Neural crest cell (in vitro differentiated cells): ENCODE data around the gene CHRNE. TPM values are rescaled to one million over a fixed set of nuclear protein-coding genes. Genes with fewer than 3 reads are reported as not detected.
A peak's percentile ranks its signal among the peaks of the same experiment; 100 is the strongest.

ENCODE experiments used
- DNase-seq: peaks from one replicate; pipeline ENCODE4 v3.0.0; 2021; ENCODE audit warnings: low read depth, mixed read lengths, low spot score
- H3K27ac Mint-ChIP-seq: one replicate; pipeline ENCODE4 v1.8.0; 2021; ENCODE audit warnings: mild to moderate bottlenecking, mixed read lengths; ENCODE audit not compliant: unreplicated experiment
- H3K27me3 Mint-ChIP-seq: 2 replicates; pipeline ENCODE4 v1.8.0; 2021; ENCODE audit warnings: low read depth, mild to moderate bottlenecking, mixed read lengths
- H3K36me3 Mint-ChIP-seq: 2 replicates; pipeline ENCODE4 v1.8.0; 2021; ENCODE audit warnings: low read depth, mild to moderate bottlenecking, mixed read lengths
- H3K4me1 Mint-ChIP-seq: 2 replicates; pipeline ENCODE4 v1.8.0; 2021; ENCODE audit warnings: mixed read lengths
- H3K4me3 Mint-ChIP-seq: one replicate; pipeline ENCODE4 v1.8.0; 2021; ENCODE audit warnings: mild to moderate bottlenecking, mixed read lengths
- H3K9me3 Mint-ChIP-seq: 2 replicates; pipeline ENCODE4 v1.8.0; 2021; ENCODE audit warnings: mixed read lengths
- CTCF ChIP-seq: fragments of 200-600 bp; sonication (generic); conservative IDR thresholded peaks from 2 replicates; pipeline ENCODE4 v1.5.0; 2021; ENCODE audit warnings: antibody characterized with exemption, mild to moderate bottlenecking
- total RNA-seq: library from RNA; stranded (reverse); gene quantifications from 2 replicates; pipeline ENCODE4 v1.2.1, GENCODE V29; 2021

The CHRNE gene
- total RNA-seq, 1 donor from 2014 or later = 0.21 TPM

DNA sequence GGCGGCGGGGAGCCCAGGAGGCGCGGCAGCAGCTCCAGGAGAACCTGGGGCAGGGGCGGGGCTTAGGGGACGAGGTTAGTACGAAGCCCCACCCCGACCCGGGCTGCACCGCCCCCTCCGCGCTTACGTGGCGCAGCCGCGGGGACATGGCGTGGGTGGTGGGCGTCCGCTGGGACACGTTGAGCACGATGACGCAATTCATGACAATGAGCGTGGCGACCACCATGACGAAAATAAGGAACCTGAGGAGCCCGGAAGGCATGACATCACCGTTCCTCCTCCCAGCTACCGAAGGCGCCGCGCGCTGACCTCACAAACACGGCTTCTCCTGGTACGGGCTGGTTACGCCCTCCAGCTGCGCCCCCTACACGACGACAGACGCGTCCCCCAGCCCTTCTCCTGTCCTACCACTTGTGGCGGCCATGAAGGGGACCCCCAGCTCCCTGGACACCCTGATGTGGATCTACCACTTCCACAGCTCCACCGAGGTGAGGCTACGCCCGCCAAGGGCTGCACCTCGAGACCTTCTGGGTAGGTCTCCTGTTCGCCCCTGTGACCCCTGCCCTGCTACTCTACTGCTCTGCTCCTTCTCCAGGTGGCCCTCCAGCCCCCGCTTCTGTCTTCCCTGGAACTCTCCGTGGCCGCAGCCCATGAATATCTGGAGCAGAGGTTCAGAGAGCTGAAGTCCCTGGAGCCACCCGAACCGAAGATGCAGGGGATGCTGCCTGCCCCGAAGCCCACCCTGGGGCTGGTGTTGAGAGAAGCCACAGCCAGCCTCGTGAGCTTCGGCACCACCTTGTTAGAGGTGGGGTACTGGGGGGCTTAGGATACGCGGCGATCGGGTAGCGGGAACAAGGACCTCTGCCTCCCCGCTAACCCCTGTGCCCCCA lies 3.3 kb downstream of the CHRNE start, which contains the start of gene C17orf107:
Gene C17orf107, plus strand, starts transcription at position 196 of the 890 bp plus-strand sequence. Its CDS starts 227 bp downstream, at position 423.
- TF ChIP-seq CTCF = no peak
- Mint-ChIP-seq H3K27me3 (peaks cover 14% of the 10 kb centered on the region), H3K9me3 (no peaks in the 10 kb centered on the region), H3K27ac (peak within 1 kb of the TSS; percentile 78), H3K4me1 (peaks cover 10% of the 10 kb centered on the region), H3K36me3 (peaks cover 3% of the 10 kb centered on the region), H3K4me3 (peak within 1 kb of the TSS; percentile 75)
- no peak for DNase-seq

- no peak for TF ChIP-seq CTCF
- H3K4me1 Mint-ChIP-seq = peaks cover 10% of the 10 kb centered on the region
- H3K4me3 Mint-ChIP-seq = no peak overlapping the region
- no peaks in the 10 kb centered on the region for H3K9me3 Mint-ChIP-seq
- H3K27ac Mint-ChIP-seq = no peak overlapping the region
- peaks cover 13% of the 10 kb centered on the region for H3K27me3 Mint-ChIP-seq
- DNase-seq = no peak
- peaks cover 3% of the 10 kb centered on the region for H3K36me3 Mint-ChIP-seq
Observed at GRCh38 chr17:4898927-4899326, 4.0 kb downstream of the CHRNE start.

DNA sequence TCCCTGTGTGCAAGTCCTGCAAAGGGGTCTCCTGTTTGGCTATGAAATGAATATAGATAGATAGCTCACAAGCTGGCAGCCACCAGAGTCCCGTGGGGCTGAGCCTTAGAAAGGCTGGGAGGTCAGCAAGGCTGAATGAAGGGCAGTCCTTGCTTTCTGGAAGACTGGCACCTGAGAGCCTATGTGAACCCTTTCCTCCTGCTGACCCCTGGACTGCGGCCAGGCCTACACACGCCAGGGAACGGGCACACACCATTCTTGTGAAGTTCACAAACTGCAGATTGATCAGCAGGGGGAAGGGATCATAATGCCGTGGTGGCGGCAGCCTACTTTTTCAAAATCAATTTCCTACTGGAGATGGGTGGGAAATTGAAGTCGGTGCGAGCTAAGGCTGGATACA lies 4.5 kb downstream of the CHRNE start:
- peak overlapping the region; percentile 62 for H3K4me3 Mint-ChIP-seq
- TF ChIP-seq CTCF = no peak
- no peak for DNase-seq
- no peaks in the 10 kb centered on the region for H3K9me3 Mint-ChIP-seq
- peaks cover 1% of the 10 kb centered on the region for H3K36me3 Mint-ChIP-seq
- peaks cover 9% of the 10 kb centered on the region for H3K27me3 Mint-ChIP-seq
- H3K4me1 Mint-ChIP-seq = peaks cover 5% of the 10 kb centered on the region
- peak overlapping the region; percentile 78 for H3K27ac Mint-ChIP-seq

GRCh38 chr17:4897785-4898184 lies 5.1 kb downstream of the CHRNE start:
- no peak for DNase-seq
- no peak overlapping the region for H3K27ac Mint-ChIP-seq
- H3K27me3 Mint-ChIP-seq = peaks cover 8% of the 10 kb centered on the region
- no peaks in the 10 kb centered on the region for H3K9me3 Mint-ChIP-seq
- peaks cover 4% of the 10 kb centered on the region for H3K4me1 Mint-ChIP-seq
- TF ChIP-seq CTCF = no peak
- H3K4me3 Mint-ChIP-seq = no peak overlapping the region
- no peaks in the 10 kb centered on the region for H3K36me3 Mint-ChIP-seq

- no peaks in the 10 kb centered on the region for H3K9me3 Mint-ChIP-seq
- H3K4me3 Mint-ChIP-seq = no peak overlapping the region
- H3K27me3 Mint-ChIP-seq = peaks cover 8% of the 10 kb centered on the region
- H3K27ac Mint-ChIP-seq = no peak overlapping the region
- DNase-seq = no peak
- no peak for TF ChIP-seq CTCF
- peaks cover 4% of the 10 kb centered on the region for H3K4me1 Mint-ChIP-seq
- no peaks in the 10 kb centered on the region for H3K36me3 Mint-ChIP-seq
Observed at GRCh38 chr17:4897198-4897687, 5.7 kb downstream of the CHRNE start.
